Fibroblast of the conjunctiva (primary cell): ENCODE results near the gene PGBD5.

ENCODE experiments used
- DNase-seq: peaks from one replicate; pipeline ENCODE4 v3.0.0-alpha.2; 2010; ENCODE audit warnings: low read depth

The PGBD5 gene

GRCh38 chr1:230321741-230322420 is 104.3 kb downstream of the PGBD5 start:
- DNase-seq = no peak

- DNase-seq = no peak
Measured at GRCh38 chr1:230321341-230321740, 104.8 kb downstream of the PGBD5 start.

DNA sequence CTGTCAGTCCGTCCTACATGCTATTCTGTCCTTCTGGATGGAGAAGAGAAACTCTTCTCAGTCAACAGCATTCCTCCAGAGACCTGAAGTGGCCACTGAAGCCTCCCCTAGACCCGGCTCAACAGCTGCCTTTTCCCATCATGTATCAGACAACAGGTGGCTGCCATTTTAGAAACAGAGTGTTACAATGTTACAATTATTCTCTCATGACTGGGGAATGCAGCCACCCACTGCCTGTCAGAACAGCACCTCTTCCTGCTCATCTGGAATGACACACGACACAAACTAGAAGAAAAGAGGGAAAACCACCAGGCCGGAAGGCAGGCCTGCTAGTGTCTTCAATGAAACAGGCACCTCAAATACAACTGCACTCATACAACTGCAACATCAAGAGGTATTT is 105.3 kb downstream of the PGBD5 start:
- no peak for DNase-seq

- DNase-seq = no peak
Measured at GRCh38 chr1:230319014-230319747, 107.0 kb downstream of the PGBD5 start.

GRCh38 chr1:230317823-230318819 is 108.0 kb downstream of the PGBD5 start:
- no peak for DNase-seq

GRCh38 chr1:230316864-230317745 is 109.0 kb downstream of the PGBD5 start:
- DNase-seq = no peak

DNA sequence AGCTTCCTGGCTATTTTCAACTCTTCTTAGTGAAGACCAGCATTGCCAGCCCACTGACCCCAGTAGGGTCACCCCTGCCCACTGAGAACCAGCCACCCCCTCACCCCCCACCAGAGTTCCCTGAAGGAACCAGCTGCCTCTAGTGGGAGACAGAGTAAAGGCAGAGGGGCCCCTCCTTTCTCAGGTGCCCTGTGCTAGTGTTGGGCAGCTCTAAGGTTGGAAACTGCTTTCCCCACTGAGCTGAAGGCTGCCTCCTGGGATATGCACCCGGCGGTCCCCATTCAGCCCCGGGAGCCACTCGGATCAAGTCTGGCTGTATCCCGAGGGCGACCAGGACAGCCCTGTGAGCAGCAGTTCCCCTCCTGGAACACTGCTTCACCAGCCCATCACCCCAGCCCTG is 111.0 kb downstream of the PGBD5 start:
- no peak for DNase-seq

- DNase-seq = no peak
Measured at GRCh38 chr1:230314142-230314470, 112.0 kb downstream of the PGBD5 start.

DNA sequence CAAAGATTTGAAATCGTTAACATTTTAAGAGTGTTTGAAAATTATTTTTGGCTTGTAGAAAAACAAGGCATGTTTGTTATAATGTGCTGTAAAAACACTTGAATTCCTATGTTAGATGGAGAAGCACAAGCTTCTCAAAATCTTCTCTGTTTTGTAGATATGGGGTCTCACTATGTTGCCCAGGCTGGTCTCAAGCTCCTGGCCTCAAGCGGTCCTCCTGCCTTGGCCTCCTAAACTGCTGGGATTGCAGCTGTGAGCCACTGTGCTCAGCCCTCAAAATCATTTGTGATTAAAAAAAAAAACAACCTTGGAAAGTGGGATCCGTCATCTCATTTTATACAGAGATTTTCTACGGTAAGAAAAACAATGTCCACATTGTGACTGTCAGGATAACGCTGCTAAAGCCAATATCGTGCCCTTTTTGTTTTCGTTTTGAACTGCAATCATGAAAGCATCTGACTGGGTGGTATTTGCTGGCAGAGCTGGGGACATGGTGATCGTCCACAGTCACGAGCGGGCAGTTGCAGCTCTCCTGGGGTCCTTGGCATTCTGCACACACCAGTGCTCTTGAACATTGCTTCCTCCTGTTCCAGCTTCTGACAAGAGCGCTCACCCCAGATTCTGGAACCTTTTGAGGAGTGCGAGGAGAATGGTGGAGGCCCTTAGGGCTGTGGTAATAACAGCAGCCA is 112.5 kb downstream of the PGBD5 start:
- DNase-seq = no peak

- DNase-seq = no peak
Measured at GRCh38 chr1:230312676-230313075, 113.5 kb downstream of the PGBD5 start.

DNA sequence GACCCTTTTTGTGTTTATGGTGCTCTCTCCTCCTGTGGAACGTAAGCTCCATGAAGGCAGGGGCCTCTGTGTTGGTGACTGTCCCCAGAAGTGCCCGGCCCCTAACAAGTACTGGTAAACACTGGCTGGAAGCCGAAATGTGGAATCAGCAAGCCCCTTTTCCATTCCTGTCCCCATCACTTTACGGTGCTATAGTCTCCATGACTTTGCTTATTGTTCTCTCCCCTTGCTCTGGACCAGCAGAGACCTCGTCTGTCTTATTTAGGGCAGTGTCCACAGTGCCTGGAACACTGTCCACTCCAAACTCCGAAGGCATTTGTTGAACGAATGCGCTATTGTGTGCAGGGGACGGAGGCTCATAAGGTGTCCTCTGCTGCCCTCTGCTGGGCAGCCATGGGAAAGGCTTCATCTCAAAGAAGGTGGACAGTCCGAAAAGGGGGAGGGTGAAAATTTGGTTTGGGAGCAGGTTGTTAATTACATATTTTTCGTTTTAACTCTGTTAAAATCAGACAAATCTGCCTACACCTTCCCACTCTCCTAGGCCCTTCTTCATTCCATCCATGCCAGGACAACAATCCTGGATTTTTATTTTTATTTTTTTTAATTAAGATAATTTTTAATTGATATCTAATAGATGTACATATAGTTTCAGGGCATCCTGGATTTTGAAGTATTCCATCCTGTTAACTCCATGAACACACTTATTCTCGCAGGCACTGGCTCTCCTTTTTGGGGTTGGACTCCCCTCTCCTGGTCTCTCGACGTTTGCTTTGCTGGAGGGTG is 115.6 kb downstream of the PGBD5 start:
- peak; percentile 61 for DNase-seq

DNA sequence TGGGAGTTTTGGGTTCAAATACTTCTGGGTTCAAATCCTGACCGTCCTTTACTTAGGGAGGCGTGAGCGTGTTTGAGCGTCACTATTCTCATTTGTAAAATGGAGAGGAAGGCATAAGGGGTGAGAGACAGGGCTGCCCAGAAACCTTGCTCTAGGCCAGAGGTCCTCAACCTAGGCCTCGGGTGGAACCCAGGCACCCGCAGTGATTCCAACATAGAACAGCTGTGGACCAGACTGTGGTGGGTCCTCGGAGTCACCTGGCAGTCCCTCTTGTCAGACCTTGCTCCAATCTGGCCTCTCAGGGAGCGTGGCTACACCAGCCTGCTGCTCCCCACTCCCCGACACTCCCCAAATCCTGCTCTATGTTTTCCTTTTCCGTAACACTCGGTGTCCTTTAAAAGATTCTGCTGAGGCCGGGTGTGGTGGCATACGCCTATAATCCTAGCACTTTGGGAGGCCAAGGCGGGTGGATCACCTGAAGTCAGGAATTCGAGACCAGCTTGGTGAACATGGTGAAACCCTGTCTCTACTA is 116.4 kb downstream of the PGBD5 start:
- DNase-seq = no peak

GRCh38 chr1:230308821-230309220 is 117.3 kb downstream of the PGBD5 start:
- DNase-seq = no peak

DNA sequence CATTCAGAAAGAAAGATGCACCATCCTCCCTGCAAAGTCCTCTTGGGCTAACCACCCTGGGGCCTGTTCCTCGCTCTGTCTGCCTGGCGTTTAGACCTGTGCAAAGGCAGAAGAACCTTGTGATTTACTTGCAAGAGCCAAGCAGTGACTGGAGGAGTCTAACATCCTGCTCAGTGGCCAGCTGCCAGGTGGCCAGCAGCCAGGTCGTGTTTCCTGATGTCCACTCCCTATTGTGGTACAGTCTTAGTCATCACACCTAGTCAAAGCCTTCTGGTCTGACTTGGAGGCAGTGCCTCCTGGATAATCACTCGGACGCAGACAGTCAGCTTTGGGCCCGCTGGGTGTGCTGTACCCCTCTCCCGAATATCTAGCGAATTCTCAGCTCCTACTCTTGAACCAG is 118.1 kb downstream of the PGBD5 start:
- peak; percentile 34 for DNase-seq

- DNase-seq = no peak
Measured at GRCh38 chr1:230307213-230307612, 118.9 kb downstream of the PGBD5 start.

- no peak for DNase-seq
Measured at GRCh38 chr1:230306169-230306568, 120.0 kb downstream of the PGBD5 start.

GRCh38 chr1:230303822-230304221 is 122.3 kb downstream of the PGBD5 start:
- DNase-seq = peak; percentile 3

- no peak for DNase-seq
Measured at GRCh38 chr1:230303069-230303468, 123.1 kb downstream of the PGBD5 start.

DNA sequence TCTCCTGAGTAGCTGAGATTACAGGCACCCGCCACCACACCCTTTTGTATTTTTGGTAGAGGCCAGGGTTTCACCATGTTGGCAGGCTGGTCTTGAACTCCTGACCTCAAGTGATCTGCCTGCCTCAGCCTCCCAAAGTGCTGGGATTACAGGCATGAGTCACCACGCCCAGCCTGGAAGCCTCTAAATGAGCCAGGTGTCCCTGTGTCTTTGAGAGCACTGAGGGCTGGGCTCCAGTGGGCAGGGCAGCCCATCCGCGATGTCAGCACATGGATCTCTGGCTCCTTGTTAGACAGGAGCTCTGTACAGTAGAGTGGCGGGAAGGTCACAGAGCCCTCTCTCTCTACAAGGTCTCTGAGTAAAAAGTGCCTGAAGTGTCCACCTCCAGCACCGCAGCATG is 124.3 kb downstream of the PGBD5 start:
- no peak for DNase-seq

DNA sequence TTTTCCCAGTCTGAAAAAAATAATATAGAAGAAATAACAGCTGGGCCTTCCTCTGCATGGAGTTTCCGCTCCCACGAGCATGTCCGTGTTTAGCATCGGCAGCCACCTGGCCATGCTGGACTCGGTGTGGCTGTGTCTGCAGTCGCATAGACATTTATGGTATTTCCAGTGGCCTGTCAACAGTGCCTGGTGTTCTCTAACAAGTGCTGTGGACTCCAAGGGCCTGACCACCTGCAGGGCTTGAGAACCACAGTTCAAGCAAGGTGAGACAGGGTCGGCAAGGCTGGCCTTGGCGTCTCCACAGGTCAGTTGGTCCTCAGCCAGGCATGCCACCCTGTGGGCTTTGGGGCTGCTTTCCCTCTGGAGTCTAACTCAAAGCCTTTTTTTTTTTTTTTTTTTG is 124.8 kb downstream of the PGBD5 start:
- no peak for DNase-seq
